ENCODE results near the gene FBXW5. TPM values are rescaled to one million over a fixed set of nuclear protein-coding genes. Genes with fewer than 3 reads are reported as not detected.

FBXW5 gene
- total and polyA plus RNA-seq, 2 donors (not counting 3 experiments of a cell fraction or from before 2014, with no cell fraction given), result 97.3 to 151 TPM

GRCh38 chr9:136978073-136978864 is 33.7 kb upstream of the FBXW5 start:
- CTCF ChIA-PET, result interaction anchor here (0.7 to 1.4 kb wide), 6 partner anchors 16 to 57 kb away, joined by 3 to 10 read pairs (median 4); no protein-coding TSS in a partner anchor
- H3K27me3 ChIP-seq (ENCODE audit: control insufficient read depth in 2 of 2, insufficient read depth in 2 of 2, low read length in 2 of 2), result no peaks in the 10 kb centered on the region
- no peaks in the 10 kb centered on the region for H3K36me3 ChIP-seq (ENCODE audit: control insufficient read depth in 2 of 2, extremely low read depth in 1 of 2, insufficient read depth in 2 of 2, low read length in 2 of 2)
- peak overlapping the region in 1 of 3 experiments; percentile 32 for H3K4me3 ChIP-seq (replicated peaks in 1 of 3; ENCODE audit: insufficient read depth in 1 of 3, low read depth in 1 of 3, low read length in 3 of 3)
- H3K9me3 ChIP-seq (replicated peaks; ENCODE audit: control insufficient read depth, insufficient read depth, low read length), result no peaks in the 10 kb centered on the region
- H3K4me2 ChIP-seq (ENCODE audit: insufficient read depth, low read length), result peak overlapping the region; percentile 18
- H3K4me1 ChIP-seq (ENCODE audit: control insufficient read depth, extremely low read depth, insufficient read depth, low read length), result peaks cover 4% of the 10 kb centered on the region
- FAIRE-seq (peak; percentile 54), DNase-seq (ENCODE audit: low read depth, low spot score) (peak; percentile 39)
- H3K9ac ChIP-seq (replicated peaks; ENCODE audit: extremely low read depth, insufficient read depth, low read length), result no peak overlapping the region
- dilution Hi-C loops (cut with MboI; ENCODE audit: extremely low pct_ligation_motif_present, low sequenced_read_pairs), result no loop called here
- POLR2A ChIA-PET, result interaction anchor here (0.6 to 1.0 kb wide), 3 partner anchors 14 to 152 kb away, joined by 3 to 7 read pairs (median 3); partner anchors contain the start of gene PAXX
- BruUV-seq (replicated peaks), result no TSS peak
- peak overlapping the region; percentile 81 for H2AFZ ChIP-seq (ENCODE audit: low read depth, low read length)
- no peak overlapping the region for H3K27ac ChIP-seq (ENCODE audit: insufficient read depth, low read depth, low read length)
- intact Hi-C loops (cut with micrococcal nuclease), result loop anchor here (1.0 to 2.0 kb wide), 3 partner anchors 14 to 51 kb away; partner anchors contain the start of genes ABCA2 and PAXX
- no peaks in the 10 kb centered on the region for H3K79me2 ChIP-seq (ENCODE audit: control insufficient read depth, insufficient read depth, low read length)
- H3K9me1 ChIP-seq (replicated peaks; ENCODE audit: control insufficient read depth, extremely low read depth, insufficient read depth, low read length), result no peaks in the 10 kb centered on the region
- TF ChIP-seq EZH2 (IDR thresholded peaks at IDR 0.05; ENCODE audit: borderline replicate concordance, low read depth, low read length, severe bottlenecking), result no peak
- TF ChIP-seq FOS (IDR thresholded peaks at IDR 0.05; ENCODE audit: borderline replicate concordance, insufficient read depth, low read length), result no peak
- TF ChIP-seq MAX (IDR thresholded peaks at IDR 0.05; ENCODE audit: insufficient read depth, insufficient read length), result no peak
- TF ChIP-seq POLR2A (IDR thresholded peaks at IDR 0.05; ENCODE audit: low read depth, low read length), result no peak
- no peak for TF ChIP-seq GATA2 (IDR thresholded peaks at IDR 0.05; ENCODE audit: insufficient read depth, insufficient read length, low read depth, low read length)
- TF ChIP-seq CTCF (IDR thresholded peaks at IDR 0.05; ENCODE audit: extremely low read depth in 1 of 2, insufficient read depth in 1 of 2, low read depth in 1 of 2, low read length in 2 of 2), result no peak
- no peak for TF ChIP-seq MYC (IDR thresholded peaks at IDR 0.05; ENCODE audit: low read depth, low read length)
- no peak for TF ChIP-seq POLR2AphosphoS5 (IDR thresholded peaks at IDR 0.05; ENCODE audit: insufficient read depth, low read depth, low read length)
- TF ChIP-seq JUN (IDR thresholded peaks at IDR 0.05; ENCODE audit: borderline replicate concordance, insufficient read depth, insufficient read length, low read depth), result no peak
- no peaks in the 10 kb centered on the region for H4K20me1 ChIP-seq (replicated peaks; ENCODE audit: control insufficient read depth, extremely low read depth, insufficient read depth, low read length)

Data from endothelial cell of umbilical vein (primary cell).